Middle frontal gyrus (tissue), 1 donor: ENCODE measurements around the gene EIF4G3.
"Not testable (repeated sequence)": the region's sequence is repeated elsewhere in the genome, so short reads cannot be mapped to it uniquely, and the experiment has no call there.

ENCODE experiments used
- DNase-seq: peaks from one replicate; pipeline ENCODE4 v3.0.0-alpha.2; 2015; ENCODE audit warnings: low spot score; ENCODE audit errors: extremely low spot score

EIF4G3 gene

GRCh38 chr1:21105807-21106206 is 70.9 kb downstream of the EIF4G3 start:
- no peak for DNase-seq

- DNase-seq = no peak
Observed at GRCh38 chr1:21104683-21105082, 72.0 kb downstream of the EIF4G3 start.

GRCh38 chr1:21100481-21100921 is 76.2 kb downstream of the EIF4G3 start:
- DNase-seq = no peak

- no peak for DNase-seq
Observed at GRCh38 chr1:21099869-21100131, 76.9 kb downstream of the EIF4G3 start.

- no peak for DNase-seq
Observed at GRCh38 chr1:21099034-21099868, 77.4 kb downstream of the EIF4G3 start.

GRCh38 chr1:21098186-21098915 is 78.3 kb downstream of the EIF4G3 start:
- no peak for DNase-seq

DNA sequence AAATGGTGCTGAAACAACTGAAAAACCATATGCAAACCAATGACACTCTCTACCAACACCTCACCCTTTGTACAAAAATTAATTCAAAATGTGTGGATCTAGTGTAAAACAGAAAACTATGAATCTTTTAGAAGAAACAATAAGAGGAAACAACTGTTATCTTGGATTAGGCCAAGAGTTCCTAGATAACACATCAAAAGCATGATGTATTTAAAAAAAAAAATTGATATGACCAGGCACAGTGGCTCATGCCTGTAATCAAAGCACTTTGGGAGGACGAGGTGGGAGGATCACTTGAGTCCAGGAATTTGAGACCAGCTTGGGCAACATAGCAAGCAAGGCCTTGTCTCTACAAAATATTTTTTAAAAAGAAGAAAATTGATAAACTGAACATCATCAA is 79.0 kb downstream of the EIF4G3 start:
- DNase-seq = no peak

DNA sequence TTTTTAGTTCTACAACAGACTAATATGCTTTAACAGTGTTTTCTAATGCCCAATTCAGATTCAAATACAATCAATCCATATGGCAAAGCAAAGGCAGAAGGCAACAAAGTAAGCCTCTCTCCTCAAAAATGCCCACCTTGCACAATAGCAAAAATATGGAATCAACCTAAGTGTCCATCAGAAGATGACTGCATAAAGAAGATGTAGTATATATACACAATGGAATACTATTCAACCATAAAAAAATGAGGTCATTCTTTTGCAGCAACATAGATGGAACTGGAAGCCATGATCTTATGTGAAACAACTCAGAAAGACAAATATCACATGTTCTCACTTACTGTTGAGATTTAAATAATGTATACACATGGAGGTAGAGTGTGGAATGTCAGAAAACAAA is 80.7 kb downstream of the EIF4G3 start:
- no peak for DNase-seq

GRCh38 chr1:21094282-21094681 is 82.4 kb downstream of the EIF4G3 start:
- DNase-seq = not testable (repeated sequence)

DNA sequence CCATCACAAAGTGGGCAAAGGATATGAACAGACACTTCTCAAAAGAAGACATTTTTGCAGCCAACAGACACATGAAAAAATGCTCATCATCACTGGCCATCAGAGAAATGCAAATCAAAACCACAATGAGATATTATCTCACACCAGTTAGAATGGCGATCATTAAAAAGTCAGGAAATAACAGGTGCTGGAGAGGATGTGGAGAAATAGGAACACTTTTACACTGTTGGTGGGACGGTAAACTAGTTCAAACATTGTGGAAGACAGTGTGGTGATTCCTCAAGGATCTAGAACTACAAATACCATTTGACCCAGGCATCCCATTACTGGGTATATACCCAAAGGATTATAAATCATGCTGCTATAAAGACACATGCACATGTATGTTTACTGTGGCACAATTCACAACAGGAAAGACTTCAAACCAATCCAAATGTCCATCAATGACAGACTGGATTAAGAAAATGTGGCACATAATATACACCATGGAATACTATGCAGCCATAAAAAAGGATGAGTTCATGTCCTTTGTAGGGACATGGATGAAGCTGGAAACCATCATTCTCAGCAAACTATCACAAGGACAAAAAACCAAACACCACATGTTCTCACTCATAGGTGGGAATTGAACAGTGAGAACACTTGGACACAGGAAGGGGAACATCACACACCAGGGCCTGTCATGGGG is 83.3 kb downstream of the EIF4G3 start:
- DNase-seq = not testable (repeated sequence)

- DNase-seq = not testable (repeated sequence)
Observed at GRCh38 chr1:21092545-21092944, 84.2 kb downstream of the EIF4G3 start.

DNA sequence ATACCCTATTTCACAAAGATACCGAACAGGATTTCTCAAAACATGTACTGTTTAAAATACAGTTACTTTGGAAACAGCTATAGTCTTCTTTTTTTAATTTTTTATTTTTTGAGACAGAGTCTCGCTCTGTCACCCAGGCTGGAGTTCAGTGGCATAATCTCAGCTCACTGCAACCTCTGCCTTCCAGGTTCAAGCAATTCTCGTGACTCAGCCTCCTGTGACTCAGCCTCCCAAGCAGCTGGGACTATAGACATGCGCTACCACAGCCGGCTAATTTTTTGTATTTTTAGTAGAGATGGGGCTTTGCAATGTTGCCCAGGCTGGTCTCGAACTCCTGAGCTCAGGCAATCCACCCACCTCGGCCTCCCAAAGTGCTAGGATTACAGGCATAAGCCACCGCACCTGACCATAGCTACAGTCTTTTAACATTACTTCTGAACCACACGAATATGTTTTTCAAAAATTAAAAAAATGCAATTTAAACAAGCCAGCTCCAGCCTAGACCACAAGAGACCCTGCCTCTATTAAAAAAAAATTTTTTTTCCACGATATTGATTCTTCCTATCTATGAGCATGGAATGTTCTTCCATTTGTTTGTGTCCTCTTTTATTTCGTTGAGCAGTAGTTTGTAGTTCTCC is 85.5 kb downstream of the EIF4G3 start:
- not testable (repeated sequence) for DNase-seq

DNA sequence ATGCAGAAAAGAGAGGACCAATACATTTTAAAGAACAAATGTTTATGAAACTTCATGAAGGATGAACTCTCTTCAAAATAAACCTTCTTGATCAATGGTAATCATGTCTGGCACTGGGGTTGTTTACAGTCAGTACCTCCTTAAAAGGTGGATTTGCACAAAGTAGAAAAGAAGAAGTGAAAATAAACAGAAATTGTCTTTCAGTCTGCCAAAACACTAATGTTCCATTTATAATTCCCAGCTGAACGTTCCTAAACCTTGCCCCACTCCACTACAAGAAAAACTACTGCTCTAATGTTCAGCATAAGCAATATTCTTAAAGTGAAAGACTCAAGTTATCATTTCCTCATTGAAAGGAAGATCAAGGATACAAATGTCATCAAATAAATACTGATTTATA is 86.2 kb downstream of the EIF4G3 start:
- no peak for DNase-seq

- no peak for DNase-seq
Observed at GRCh38 chr1:21089731-21090130, 87.0 kb downstream of the EIF4G3 start.

GRCh38 chr1:21089299-21089698 is 87.4 kb downstream of the EIF4G3 start:
- no peak for DNase-seq

GRCh38 chr1:21084111-21084810 is 92.4 kb downstream of the EIF4G3 start:
- DNase-seq = no peak

- DNase-seq = no peak
Observed at GRCh38 chr1:21082073-21082472, 94.6 kb downstream of the EIF4G3 start.

GRCh38 chr1:21077085-21077484 is 99.6 kb downstream of the EIF4G3 start:
- no peak for DNase-seq

GRCh38 chr1:21072721-21073120 is 104.0 kb downstream of the EIF4G3 start:
- no peak for DNase-seq

DNA sequence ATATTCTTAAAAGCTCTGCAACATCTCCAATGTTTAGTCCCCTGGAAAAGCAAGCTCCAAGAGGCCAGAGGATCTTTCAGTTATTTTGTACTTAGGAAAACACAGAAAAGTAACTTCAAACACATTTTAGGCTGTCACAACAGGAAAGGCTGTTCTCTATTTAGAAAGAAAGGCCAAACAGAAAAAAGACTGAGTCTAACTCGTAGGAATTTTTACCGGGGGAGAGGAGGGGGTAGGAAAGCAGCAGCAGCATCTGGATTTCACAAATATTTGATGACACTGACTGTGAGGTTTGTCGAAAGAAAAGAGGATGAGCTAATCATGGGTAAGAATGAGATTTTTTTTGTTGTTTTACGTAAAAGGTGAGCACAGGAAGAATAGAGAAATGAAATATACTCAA is 107.1 kb downstream of the EIF4G3 start:
- no peak for DNase-seq

- DNase-seq = no peak
Observed at GRCh38 chr1:21068937-21069336, 107.8 kb downstream of the EIF4G3 start.
